Fibroblast of the aortic adventitia (primary cell): ENCODE measurements around the gene RIN1. TPM values are rescaled to one million over a fixed set of nuclear protein-coding genes. Genes with fewer than 3 reads are reported as not detected.
A peak's percentile ranks its signal among the peaks of the same experiment; 100 is the strongest.

Experiments
- DNase-seq: peaks from one replicate; pipeline ENCODE4 v3.0.0-alpha.2; 2010; ENCODE audit warnings: low read depth
- H3K4me3 ChIP-seq: 2 replicates; pipeline ENCODE4 v1.5.1; 2011; ENCODE audit warnings: low read depth, mild to moderate bottlenecking, control low read depth, low read length, moderate library complexity
- CTCF ChIP-seq: IDR thresholded peaks from 2 replicates; pipeline ENCODE4 v1.5.1; 2011; ENCODE audit warnings: mild to moderate bottlenecking, low read length, control low read depth, inconsistent platforms; ENCODE audit not compliant: insufficient read depth
- total RNA-seq: library from RNA; depleted of rRNA; stranded (reverse); fragments of >200 nt; gene quantifications from 2 replicates; pipeline ENCODE4 v1.2.3, GENCODE V29; 2012; ENCODE audit warnings: low replicate concordance

RIN1 gene
- total RNA-seq, 1 donor: 45.3 TPM

DNA sequence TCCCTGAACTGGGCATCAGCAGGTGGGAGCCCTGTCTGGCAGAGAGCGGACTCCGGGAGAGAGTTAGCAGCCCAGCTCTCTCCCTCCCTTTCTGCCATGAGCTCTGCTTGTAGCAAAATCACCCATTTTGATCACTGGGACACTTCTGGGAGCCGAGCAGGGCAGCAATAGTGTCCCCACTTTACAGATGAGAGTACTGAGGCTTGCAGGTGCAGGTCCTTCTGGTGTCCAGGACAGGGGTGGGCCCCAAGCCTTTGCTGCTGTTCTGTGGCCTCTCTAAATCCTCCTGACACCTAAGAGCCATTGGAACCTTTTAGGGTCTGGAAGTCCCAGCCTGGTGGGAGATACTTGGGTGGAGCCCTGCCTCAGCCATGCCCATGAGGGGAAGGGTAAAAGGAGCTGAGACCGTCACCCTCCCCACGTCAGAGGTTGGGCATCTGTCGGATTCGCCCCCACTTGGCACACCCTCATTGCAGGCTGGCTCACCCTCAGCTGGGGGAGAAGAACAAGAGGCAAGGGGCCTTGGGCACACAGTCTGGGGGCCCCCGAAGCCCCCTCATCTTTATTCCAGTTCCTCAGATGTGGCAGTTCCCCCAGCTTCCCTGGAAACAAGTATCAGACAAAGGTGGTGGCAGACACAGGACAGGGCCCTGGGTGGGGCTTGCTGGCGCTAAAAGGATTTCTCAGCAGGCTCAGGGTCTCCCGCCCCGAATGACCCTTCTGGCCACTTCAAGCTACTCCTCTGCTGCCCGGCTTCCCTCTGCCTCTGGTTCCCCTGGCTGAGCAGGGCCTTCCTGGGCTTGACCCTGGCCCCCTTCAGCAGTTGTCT lies 4.5 kb downstream of the RIN1 start:
- no peak overlapping the region for H3K4me3 ChIP-seq
- TF ChIP-seq CTCF: no peak
- DNase-seq: no peak

GRCh38 chr11:66330931-66331330 lies 5.3 kb downstream of the RIN1 start:
- H3K4me3 ChIP-seq: no peak overlapping the region
- TF ChIP-seq CTCF: no peak
- DNase-seq: no peak

DNA sequence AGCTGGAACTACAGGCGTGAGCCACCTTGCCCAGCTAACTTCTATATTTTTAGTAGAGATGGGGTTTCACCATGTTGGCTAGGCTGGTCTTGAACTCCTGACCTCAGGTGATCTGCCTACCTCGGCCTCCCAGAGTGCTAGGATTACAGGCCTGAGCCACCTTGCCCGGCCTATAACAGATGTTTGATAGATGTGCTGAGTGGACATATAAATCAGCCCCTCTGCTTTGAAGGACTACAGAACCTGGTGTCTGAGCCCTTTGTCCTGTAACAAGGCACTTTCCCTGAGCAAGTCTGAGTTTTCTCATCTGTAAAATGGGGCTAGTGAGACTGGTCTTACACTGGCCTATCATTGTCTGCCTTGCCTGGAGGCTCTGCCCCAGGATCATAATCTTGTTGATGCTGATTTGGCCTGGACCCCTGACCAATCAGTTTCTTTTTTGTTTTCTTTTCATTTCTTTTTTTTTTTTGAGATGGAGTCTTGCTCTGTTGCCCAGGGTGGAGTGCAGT lies 7.0 kb downstream of the RIN1 start:
- TF ChIP-seq CTCF: no peak

DNA sequence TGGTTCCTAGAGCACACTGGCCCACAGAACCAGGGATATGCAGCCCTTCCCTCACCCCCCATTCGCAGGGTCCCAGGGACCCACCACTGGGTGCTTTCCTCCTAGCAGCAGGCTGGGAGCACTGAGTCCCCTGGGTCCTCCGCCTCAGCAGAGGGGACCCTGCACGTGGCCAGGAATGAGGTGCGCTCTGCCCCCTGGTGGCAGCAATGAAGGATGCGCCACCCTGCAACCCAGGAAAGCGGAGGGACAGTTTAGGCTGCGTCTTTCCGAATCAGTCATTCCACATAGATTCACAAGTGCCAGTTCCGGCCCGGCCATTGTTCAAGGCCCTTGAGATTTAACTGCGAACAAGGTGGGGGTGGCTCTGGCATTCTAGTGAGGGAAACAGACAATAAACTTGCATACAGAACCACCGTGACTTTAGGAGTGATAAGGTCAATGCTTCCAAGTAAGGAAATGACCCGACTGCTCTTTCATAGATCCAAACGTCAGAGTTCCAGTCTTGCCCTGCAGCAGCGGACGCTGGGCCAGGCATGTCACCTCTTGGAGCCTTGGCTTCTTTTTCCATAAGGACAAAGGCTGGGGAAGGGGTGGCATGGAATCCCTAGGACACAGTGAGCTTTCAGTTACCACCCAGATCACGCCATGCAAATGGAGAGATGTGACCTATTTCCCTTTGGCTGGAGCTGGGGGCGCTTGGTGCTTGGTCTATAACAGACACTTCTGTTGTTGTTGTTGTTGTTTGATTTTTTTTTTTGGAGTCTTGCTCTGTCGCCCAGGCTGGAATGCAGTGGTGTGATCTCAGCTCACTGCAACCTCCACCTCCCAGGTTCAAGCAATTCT lies 7.7 kb downstream of the RIN1 start:
- peak; percentile 94 for TF ChIP-seq CTCF
- peak; percentile 77 for DNase-seq
- H3K4me3 ChIP-seq: no peak overlapping the region

More for the DNA sequence above, 7.0 kb downstream of the RIN1 start:
- no peak for DNase-seq
- H3K4me3 ChIP-seq: no peak overlapping the region

- no peak for DNase-seq
- no peak overlapping the region for H3K4me3 ChIP-seq
- TF ChIP-seq CTCF: no peak
Observed at GRCh38 chr11:66328031-66328301, 8.3 kb downstream of the RIN1 start.

GRCh38 chr11:66327171-66328030 lies 8.8 kb downstream of the RIN1 start:
- DNase-seq: peak; percentile 59
- TF ChIP-seq CTCF: peak; percentile 16
- H3K4me3 ChIP-seq: no peak overlapping the region
